ENCODE measurements around the gene MAD1L1. TPM values are rescaled to one million over a fixed set of nuclear protein-coding genes. Genes with fewer than 3 reads are reported as not detected.

Gene MAD1L1
- total and polyA plus RNA-seq, 2 of the 8 experiments (the other 6 are each of a cell fraction or from before 2014, with no cell fraction given), result 40.4 to 44.6 TPM

DNA sequence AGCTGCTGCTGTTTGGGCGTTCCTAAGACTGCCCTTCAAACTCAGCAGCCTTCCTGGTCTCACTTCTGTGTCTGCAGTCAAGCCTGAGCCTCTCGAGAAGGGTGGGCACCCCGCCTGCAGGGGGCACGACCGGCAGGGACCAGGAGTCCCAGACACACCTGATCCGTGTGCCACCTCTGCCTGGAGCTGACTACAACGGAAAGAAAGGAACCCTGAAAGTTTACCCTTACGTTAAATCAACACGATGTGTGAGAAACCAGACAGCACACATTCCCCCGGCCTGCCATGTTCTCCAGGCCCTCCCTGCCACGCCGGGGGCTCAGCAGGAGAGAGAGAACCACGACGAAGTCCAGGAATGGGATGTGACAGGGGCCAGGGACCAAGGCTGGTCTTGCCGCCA lies 5.0 kb downstream of the MAD1L1 start:
- no peak overlapping the region for H3K4me2 ChIP-seq (ENCODE audit: insufficient read depth in 1 of 2, low read depth in 2 of 2, low read length in 2 of 2)
- H3K23me2 ChIP-seq (ENCODE audit: low read depth, low read length), result peaks cover 3% of the 10 kb centered on the region; the same call in 1 of the 2 replicates
- no peak overlapping the region for H4K91ac ChIP-seq (replicated peaks; ENCODE audit: insufficient read length, low read length)
- no peak overlapping the region for H4K8ac ChIP-seq (ENCODE audit: extremely low read depth, insufficient read depth, low read length)
- FAIRE-seq (no peak), DNase-seq (ENCODE audit: low read depth in 1 of 2, low spot score in 2 of 2) (no peak)
- peaks cover 6 to 17% of the 10 kb centered on the region in 2 experiments for H4K20me1 ChIP-seq (replicated peaks in 1 of 2; ENCODE audit: control insufficient read depth in 1 of 2, insufficient read depth in 2 of 2, low read length in 2 of 2)
- POLR2A ChIA-PET (ENCODE audit: partially characterized antibody), result interaction anchor here (0.6 to 1.0 kb wide), 3 partner anchors 8 to 209 kb away, joined by 3 to 4 read pairs (median 3); no protein-coding TSS in a partner anchor
- no peak overlapping the region for H3K4ac ChIP-seq (replicated peaks; ENCODE audit: insufficient read length, low read depth, low read length)
- 95% methylated on average over 15 of the region's 15 CpGs; no CpG with 5 or more reads in 1 of the 2 experiments for WGBS, 2 experiments (ENCODE audit: extremely low coverage in 1 of 2, insufficient coverage in 1 of 2, insufficient read length in 1 of 2, insufficient replicate concordance in 2 of 2, low coverage in 1 of 2, low lambda C conversion rate in 2 of 2, missing lambda C conversion rate in 1 of 2)
- H3K9ac ChIP-seq (replicated peaks in 1 of 4; ENCODE audit: extremely low read depth in 1 of 4, low read depth in 3 of 4, low read length in 3 of 4), result no peak overlapping the region
- H3K4me3 ChIP-seq (ENCODE audit: extremely low read depth in 1 of 4, insufficient read depth in 2 of 4, low read depth in 3 of 4, low read length in 4 of 4), result no peak overlapping the region
- H3K27ac ChIP-seq (ENCODE audit: low read depth, low read length), result no peak overlapping the region
- H3K18ac ChIP-seq (ENCODE audit: extremely low read depth, low read length), result no peak overlapping the region
- no peak overlapping the region for H3K56ac ChIP-seq (replicated peaks; ENCODE audit: insufficient read length, low read depth, low read length)
- no peak overlapping the region for H2BK5ac ChIP-seq (ENCODE audit: low read depth, low read length)
- CTCF ChIA-PET (ENCODE audit: partially characterized antibody), result interaction anchor here (1.1 to 1.5 kb wide), 2 partner anchors 32 to 93 kb away, joined by 3 read pairs; no protein-coding TSS in a partner anchor
- H3K79me1 ChIP-seq (ENCODE audit: low read depth, low read length), result peaks cover 24% of the 10 kb centered on the region
- no peak overlapping the region for H2BK20ac ChIP-seq (ENCODE audit: low read length)
- no peak overlapping the region for H2BK12ac ChIP-seq (ENCODE audit: low read depth, low read length)
- no peak overlapping the region for H3K14ac ChIP-seq (ENCODE audit: insufficient read length)
- H3K79me2 ChIP-seq (ENCODE audit: control insufficient read depth in 1 of 2, insufficient read depth in 2 of 2, low read length in 2 of 2), result peaks cover 8 to 59% of the 10 kb centered on the region in 2 experiments
- no peak overlapping the region for H3K23ac ChIP-seq (ENCODE audit: insufficient read length)
- no peak overlapping the region for H2AK5ac ChIP-seq (ENCODE audit: low read depth, low read length)
- H2BK15ac ChIP-seq (ENCODE audit: low read length), result no peak overlapping the region
- peaks cover 0 to 2% (median 0%) of the 10 kb centered on the region in 4 experiments; a peak in 1 of 7 replicates for H3K4me1 ChIP-seq (replicated peaks in 1 of 4; ENCODE audit: control insufficient read depth in 3 of 4, insufficient read depth in 4 of 4, low read length in 3 of 4)
- H3K9me3 ChIP-seq (ENCODE audit: insufficient read depth in 2 of 2, low read depth in 1 of 2, low read length in 1 of 2), result no peaks in the 10 kb centered on the region
- H2AFZ ChIP-seq (ENCODE audit: low read length), result no peak overlapping the region
- H3K36me3 ChIP-seq (ENCODE audit: control insufficient read depth in 2 of 4, insufficient read depth in 4 of 4, low read length in 3 of 4), result peaks cover 6 to 25% (median 18%) of the 10 kb centered on the region in 4 experiments; a peak in 6 of 8 replicates
- H4K5ac ChIP-seq (ENCODE audit: insufficient read length, low read depth, low read length), result no peak overlapping the region
- H2BK120ac ChIP-seq (replicated peaks; ENCODE audit: low read depth, low read length), result no peak overlapping the region
- no peaks in the 10 kb centered on the region for H3K27me3 ChIP-seq (replicated peaks in 1 of 4; ENCODE audit: control insufficient read depth in 3 of 4, extremely low read depth in 1 of 4, insufficient read depth in 3 of 4, low read length in 3 of 4)
- TF ChIP-seq JUN (IDR thresholded peaks at IDR 0.05; ENCODE audit: low read depth, low read length) (no peak), RXRA (IDR thresholded peaks at IDR 0.05; ENCODE audit: insufficient read depth, low read depth, low read length) (no peak), POLR2A (IDR thresholded peaks at IDR 0.05; ENCODE audit: control extremely low read depth in 1 of 2, low read depth in 2 of 2, low read length in 2 of 2) (no peak), GTF2F1 (IDR thresholded peaks at IDR 0.05; ENCODE audit: borderline replicate concordance, low read depth, low read length) (no peak), KDM1A (IDR thresholded peaks at IDR 0.05; ENCODE audit: borderline replicate concordance, low read length) (no peak), CEBPB (IDR thresholded peaks at IDR 0.05; ENCODE audit: low read depth, low read length) (no peak)
- TF ChIP-seq, protein P1, sequence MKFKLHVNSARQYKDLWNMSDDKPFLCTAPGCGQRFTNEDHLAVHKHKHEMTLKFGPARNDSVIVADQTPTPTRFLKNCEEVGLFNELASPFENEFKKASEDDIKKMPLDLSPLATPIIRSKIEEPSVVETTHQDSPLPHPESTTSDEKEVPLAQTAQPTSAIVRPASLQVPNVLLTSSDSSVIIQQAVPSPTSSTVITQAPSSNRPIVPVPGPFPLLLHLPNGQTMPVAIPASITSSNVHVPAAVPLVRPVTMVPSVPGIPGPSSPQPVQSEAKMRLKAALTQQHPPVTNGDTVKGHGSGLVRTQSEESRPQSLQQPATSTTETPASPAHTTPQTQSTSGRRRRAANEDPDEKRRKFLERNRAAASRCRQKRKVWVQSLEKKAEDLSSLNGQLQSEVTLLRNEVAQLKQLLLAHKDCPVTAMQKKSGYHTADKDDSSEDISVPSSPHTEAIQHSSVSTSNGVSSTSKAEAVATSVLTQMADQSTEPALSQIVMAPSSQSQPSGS (IDR thresholded peaks at IDR 0.05; ENCODE audit: low read length), result no peak
- TF ChIP-seq, protein P2, sequence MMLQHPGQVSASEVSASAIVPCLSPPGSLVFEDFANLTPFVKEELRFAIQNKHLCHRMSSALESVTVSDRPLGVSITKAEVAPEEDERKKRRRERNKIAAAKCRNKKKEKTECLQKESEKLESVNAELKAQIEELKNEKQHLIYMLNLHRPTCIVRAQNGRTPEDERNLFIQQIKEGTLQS (IDR thresholded peaks at IDR 0.05; ENCODE audit: insufficient read depth, low read depth, low read length), result no peak
- TF ChIP-seq, protein P3, sequence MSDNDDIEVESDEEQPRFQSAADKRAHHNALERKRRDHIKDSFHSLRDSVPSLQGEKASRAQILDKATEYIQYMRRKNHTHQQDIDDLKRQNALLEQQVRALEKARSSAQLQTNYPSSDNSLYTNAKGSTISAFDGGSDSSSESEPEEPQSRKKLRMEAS (IDR thresholded peaks at IDR 0.05), result no peak
